Glutamatergic neuron (in vitro differentiated cells): ENCODE results near the gene ATXN2L. TPM values are rescaled to one million over a fixed set of nuclear protein-coding genes. Genes with fewer than 3 reads are reported as not detected.

Experiments used
- DNase-seq: peaks from one replicate; pipeline ENCODE4 v3.0.0; 2022
- H3K27ac Mint-ChIP-seq: one replicate; pipeline ENCODE4 v1.8.0; 2020; ENCODE audit warnings: mild to moderate bottlenecking, mixed read lengths, inconsistent platforms; ENCODE audit not compliant: unreplicated experiment
- H3K27me3 Mint-ChIP-seq: one replicate; pipeline ENCODE4 v1.8.0; 2020; ENCODE audit warnings: mild to moderate bottlenecking, moderate library complexity, mixed read lengths, inconsistent platforms; ENCODE audit not compliant: unreplicated experiment
- H3K36me3 Mint-ChIP-seq: one replicate; pipeline ENCODE4 v1.8.0; 2020; ENCODE audit warnings: mild to moderate bottlenecking, mixed read lengths, inconsistent platforms; ENCODE audit not compliant: unreplicated experiment
- H3K4me1 Mint-ChIP-seq: one replicate; pipeline ENCODE4 v1.8.0; 2020; ENCODE audit warnings: mild to moderate bottlenecking, low read depth, mixed read lengths, inconsistent platforms; ENCODE audit not compliant: unreplicated experiment
- H3K4me3 Mint-ChIP-seq: one replicate; pipeline ENCODE4 v1.8.0; 2020; ENCODE audit warnings: mild to moderate bottlenecking, mixed read lengths, inconsistent platforms; ENCODE audit not compliant: unreplicated experiment
- H3K9me3 Mint-ChIP-seq: one replicate; pipeline ENCODE4 v1.8.0; 2020; ENCODE audit warnings: mild to moderate bottlenecking, moderate library complexity, mixed read lengths, inconsistent platforms; ENCODE audit not compliant: unreplicated experiment
- CTCF ChIP-seq: fragments of 200-600 bp; sonication (generic); IDR thresholded peaks from one replicate; pipeline ENCODE4 v1.5.0; 2021; ENCODE audit not compliant: partially characterized antibody, unreplicated experiment
- total RNA-seq: library from RNA; stranded (reverse); fragmentation: NEBNext Ultra II Directional; extraction: Animal tissue kit (Norgen Biotek cat#: 25700); gene quantifications from one replicate; pipeline ENCODE4 v1.2.1, GENCODE V29; 2021; ENCODE audit not compliant: unreplicated experiment

ATXN2L gene
- total RNA-seq, 1 donor from 2014 or later: 261 TPM

DNA sequence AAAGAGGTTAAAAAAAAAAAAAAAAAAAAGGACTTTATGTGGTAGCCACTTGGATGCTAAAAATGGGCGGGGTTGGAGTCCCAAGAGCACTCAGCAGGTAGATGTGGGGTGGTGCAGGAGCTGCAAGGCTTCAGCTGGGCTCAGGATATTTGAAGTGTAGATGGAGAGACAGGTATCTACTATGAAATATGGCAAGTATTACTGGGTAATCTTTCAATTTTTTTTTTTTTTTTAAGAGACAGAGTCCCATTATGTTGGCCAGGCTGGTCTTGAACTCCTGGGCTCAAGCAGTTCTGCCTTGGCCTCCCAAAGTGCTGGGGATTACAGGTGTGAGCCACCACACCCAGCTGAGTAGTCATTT, 15.7 kb downstream of the ATXN2L start:
- no peak overlapping the region for H3K27ac Mint-ChIP-seq

GRCh38 chr16:28839004-28839639, 16.3 kb downstream of the ATXN2L start:
- Mint-ChIP-seq H3K4me1 (no peaks in the 10 kb centered on the region), H3K4me3 (no peak overlapping the region), H3K27me3 (peaks cover 2% of the 10 kb centered on the region), H3K9me3 (peaks cover 7% of the 10 kb centered on the region), H3K36me3 (peaks cover 6% of the 10 kb centered on the region), H3K27ac (no peak overlapping the region)
- TF ChIP-seq CTCF: no peak
- no peak for DNase-seq

More for the DNA sequence above, 15.7 kb downstream of the ATXN2L start:
- no peak overlapping the region for H3K4me3 Mint-ChIP-seq
- no peak for TF ChIP-seq CTCF
- H3K27me3 Mint-ChIP-seq: peaks cover 2% of the 10 kb centered on the region
- peaks cover 7% of the 10 kb centered on the region for H3K9me3 Mint-ChIP-seq
- no peak for DNase-seq
- peaks cover 6% of the 10 kb centered on the region for H3K36me3 Mint-ChIP-seq
- H3K4me1 Mint-ChIP-seq: no peaks in the 10 kb centered on the region

- no peak overlapping the region for H3K4me3 Mint-ChIP-seq
- no peak for TF ChIP-seq CTCF
- DNase-seq: no peak
- peaks cover 6% of the 10 kb centered on the region for H3K9me3 Mint-ChIP-seq
- no peak overlapping the region for H3K27ac Mint-ChIP-seq
- peaks cover 7% of the 10 kb centered on the region for H3K36me3 Mint-ChIP-seq
- H3K27me3 Mint-ChIP-seq: peaks cover 2% of the 10 kb centered on the region
- peaks cover 2% of the 10 kb centered on the region for H3K4me1 Mint-ChIP-seq
Observed at GRCh38 chr16:28839899-28840298, 17.1 kb downstream of the ATXN2L start.

GRCh38 chr16:28842696-28843095, 19.9 kb downstream of the ATXN2L start:
- Mint-ChIP-seq H3K9me3 (peaks cover 6% of the 10 kb centered on the region), H3K27me3 (peaks cover 3% of the 10 kb centered on the region), H3K4me3 (no peak overlapping the region), H3K36me3 (peaks cover 10% of the 10 kb centered on the region), H3K4me1 (peaks cover 10% of the 10 kb centered on the region), H3K27ac (no peak overlapping the region)
- TF ChIP-seq CTCF: no peak
- no peak for DNase-seq

DNA sequence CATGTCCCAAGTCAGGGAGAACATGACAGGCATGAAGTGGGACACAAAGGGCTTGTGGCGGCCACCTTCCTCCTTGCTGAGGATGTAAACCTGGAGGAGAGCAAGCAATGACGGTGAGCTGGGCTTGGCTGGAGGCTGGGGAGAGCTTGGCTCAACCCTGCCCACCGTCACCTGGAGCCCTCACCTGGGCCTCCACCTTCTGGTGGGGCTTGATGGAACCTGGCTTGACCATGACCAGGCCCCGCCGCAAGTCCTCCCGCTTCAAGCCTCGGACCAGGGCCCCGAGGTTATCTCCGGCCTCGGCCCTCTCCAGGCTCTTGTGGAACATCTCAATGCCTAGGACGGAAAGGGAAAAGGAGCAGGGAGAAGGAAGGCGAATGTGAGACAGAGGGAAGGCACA, 21.0 kb downstream of the ATXN2L start:
- no peak for DNase-seq
- H3K27me3 Mint-ChIP-seq: peaks cover 3% of the 10 kb centered on the region
- no peak overlapping the region for H3K27ac Mint-ChIP-seq
- H3K9me3 Mint-ChIP-seq: peaks cover 3% of the 10 kb centered on the region
- H3K4me3 Mint-ChIP-seq: no peak overlapping the region
- H3K36me3 Mint-ChIP-seq: peaks cover 4% of the 10 kb centered on the region
- peaks cover 10% of the 10 kb centered on the region for H3K4me1 Mint-ChIP-seq
- TF ChIP-seq CTCF: no peak
